ENCODE data around the gene TBC1D4.

DNA sequence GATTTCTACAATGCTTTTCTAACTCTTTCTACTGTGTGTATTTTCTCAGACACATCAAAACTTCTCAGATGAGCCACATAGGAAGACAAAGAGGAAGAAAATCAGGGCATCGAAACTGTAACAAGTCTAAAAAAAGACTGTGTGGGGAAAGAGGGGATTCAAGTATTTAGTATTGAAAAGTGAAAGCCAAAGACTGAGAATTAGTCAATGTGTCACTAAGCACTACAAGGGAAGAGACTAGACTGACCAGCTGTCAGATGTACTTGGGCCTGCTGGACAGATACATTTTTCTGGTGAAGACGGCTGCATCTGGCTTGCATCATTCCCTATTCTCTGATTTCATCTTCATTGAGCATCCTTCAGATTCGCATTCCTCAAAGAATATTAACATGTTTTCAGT is 30.3 kb upstream of the TBC1D4 start:
- TF ChIP-seq BHLHE40 (IDR thresholded peaks at IDR 0.05; ENCODE audit: borderline replicate concordance) (no peak), SP1 (IDR thresholded peaks at IDR 0.05) (no peak), NFRKB (IDR thresholded peaks at IDR 0.05) (no peak), TARDBP (IDR thresholded peaks at IDR 0.05) (no peak), FOXM1 (IDR thresholded peaks at IDR 0.05; ENCODE audit: borderline replicate concordance) (no peak), FOXA1 (IDR thresholded peaks at IDR 0.05) (no peak), HDGF (IDR thresholded peaks at IDR 0.05; ENCODE audit: borderline replicate concordance) (no peak), ELF4 (IDR thresholded peaks at IDR 0.05) (no peak), L3MBTL2 (conservative IDR thresholded peaks at IDR 0.05) (no peak), SUZ12 (IDR thresholded peaks at IDR 0.05) (no peak), LEF1 (IDR thresholded peaks at IDR 0.05; ENCODE audit: borderline replicate concordance) (no peak), ZNF384 (IDR thresholded peaks at IDR 0.05) (no peak)

Measured in HEK293T (cell line).